NCI-H526 treated with DMSO at 0.1 percent for 48 hours (cell line): ENCODE results near the gene FAM186B.

Source experiments
- DNase-seq: peaks from one replicate; lab custom pipeline; 2025; lab: John Stamatoyannopoulos, UW

The FAM186B gene

DNA sequence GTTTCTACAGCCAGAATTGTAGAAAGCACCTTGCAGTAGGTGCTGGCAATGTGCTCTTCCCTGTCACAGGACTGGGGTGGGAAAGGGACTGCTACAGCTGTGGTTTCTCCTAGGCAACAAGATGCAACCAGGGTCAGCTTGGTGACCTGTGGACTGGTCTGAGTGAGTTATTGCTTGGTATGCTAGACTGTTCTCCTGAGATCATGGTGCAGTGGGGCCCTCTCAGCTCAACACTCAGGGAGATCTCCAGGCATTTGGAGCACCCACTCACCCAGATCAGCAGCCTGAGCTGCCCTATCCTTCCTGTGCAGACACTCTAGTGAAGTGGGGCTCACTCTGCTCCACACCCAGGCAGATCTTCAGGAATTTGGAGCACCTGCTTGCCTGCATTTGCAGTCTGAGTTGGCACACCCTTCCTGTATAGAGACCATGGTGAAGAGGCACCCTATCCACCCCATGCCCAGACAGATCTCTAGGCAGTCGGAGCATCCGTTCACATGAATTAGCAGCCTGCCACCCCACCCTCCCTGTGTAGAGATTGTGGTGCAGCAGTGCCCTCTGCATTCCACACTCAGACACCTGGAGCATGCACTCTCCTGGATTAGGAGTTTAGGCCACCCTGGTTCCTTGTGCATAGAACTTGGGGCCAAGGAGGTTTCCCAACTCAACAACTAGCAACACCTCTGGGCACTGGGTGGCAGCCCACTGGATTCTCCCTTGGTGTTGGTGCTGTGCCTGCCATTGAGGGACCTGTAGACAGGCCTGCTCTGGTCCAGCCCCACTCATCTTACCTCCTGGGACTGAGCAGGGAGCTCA, 3.8 kb upstream of the FAM186B start:
- DNase-seq: no peak

DNA sequence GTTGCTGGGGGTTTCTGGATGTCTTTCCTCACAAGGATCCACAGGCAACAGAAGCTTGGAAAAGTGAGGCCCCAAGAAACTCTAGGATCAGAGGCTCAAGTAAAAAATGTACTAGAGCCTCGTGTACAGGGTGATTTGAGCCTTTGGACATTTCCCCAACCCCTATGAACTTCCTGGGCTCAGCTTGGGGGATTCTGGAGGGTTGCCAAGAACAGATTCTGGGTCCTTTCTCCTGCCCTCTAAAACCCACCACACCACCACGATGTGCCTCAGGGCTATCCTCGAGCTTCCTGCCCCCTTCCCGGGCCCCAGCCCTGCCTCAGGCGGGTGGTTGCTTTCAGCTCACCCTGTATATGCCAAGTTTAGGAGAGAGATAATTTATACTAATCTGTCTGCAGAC, 583 bp downstream of the FAM186B start:
- no peak for DNase-seq

DNA sequence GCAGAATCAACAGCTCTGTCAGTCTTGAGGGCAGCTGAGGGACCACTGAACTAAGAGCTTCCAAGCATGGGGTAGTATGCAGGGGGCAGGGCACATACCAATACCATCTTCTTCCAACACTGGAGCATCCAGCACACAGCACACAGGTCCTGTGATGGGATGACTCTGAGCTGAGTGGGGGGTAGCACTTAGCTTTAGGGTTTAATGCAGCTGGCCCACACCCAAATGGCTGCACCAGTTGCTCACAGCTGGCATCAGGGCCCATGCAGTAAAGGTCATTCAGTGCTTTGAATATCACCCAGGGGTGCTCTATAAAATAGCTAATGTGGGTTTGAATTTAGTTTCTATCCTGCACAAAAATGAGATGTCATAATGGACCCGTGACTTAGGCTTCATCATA, 1.7 kb downstream of the FAM186B start:
- DNase-seq: no peak

DNA sequence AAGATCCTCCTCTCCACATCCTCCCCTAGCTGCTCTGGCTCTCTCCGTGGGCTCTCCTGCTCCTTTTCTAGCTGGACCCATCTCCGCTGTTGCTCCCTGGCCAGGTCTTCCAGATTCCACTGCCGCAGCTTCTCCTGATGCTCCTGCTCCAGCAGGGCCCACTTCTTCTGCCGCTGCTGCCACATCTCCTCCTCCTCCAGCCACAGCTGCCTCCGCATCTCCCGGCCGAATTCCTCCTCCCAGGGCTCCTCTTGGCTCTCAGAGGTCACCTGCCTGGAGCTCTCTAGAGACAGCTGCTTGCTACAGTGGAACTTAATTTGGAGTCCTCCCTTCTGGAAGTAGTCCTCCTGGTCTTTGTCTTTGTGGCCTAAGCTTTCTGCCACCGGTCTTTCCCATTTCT, 5.5 kb downstream of the FAM186B start:
- DNase-seq: no peak

DNA sequence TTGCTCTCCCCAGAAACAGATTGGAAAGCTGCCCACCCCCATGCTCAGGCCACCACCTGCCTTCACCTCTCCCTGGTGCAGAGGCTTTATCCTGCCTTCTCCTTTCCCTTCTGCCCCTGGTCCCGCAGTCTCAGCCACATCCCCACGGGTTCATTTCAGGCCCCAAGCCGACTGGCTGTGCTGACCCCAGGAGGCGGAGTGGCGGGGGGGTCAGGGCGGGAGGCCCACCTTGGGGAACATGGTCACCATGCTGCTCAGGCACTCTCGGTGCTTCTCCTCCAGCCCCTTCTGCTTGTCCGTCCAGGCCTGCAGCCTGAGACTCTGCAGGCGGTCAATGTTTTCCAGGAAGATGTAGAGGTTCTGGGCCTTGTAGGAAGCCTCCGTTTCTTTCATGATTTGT, 6.9 kb downstream of the FAM186B start:
- no peak for DNase-seq

DNA sequence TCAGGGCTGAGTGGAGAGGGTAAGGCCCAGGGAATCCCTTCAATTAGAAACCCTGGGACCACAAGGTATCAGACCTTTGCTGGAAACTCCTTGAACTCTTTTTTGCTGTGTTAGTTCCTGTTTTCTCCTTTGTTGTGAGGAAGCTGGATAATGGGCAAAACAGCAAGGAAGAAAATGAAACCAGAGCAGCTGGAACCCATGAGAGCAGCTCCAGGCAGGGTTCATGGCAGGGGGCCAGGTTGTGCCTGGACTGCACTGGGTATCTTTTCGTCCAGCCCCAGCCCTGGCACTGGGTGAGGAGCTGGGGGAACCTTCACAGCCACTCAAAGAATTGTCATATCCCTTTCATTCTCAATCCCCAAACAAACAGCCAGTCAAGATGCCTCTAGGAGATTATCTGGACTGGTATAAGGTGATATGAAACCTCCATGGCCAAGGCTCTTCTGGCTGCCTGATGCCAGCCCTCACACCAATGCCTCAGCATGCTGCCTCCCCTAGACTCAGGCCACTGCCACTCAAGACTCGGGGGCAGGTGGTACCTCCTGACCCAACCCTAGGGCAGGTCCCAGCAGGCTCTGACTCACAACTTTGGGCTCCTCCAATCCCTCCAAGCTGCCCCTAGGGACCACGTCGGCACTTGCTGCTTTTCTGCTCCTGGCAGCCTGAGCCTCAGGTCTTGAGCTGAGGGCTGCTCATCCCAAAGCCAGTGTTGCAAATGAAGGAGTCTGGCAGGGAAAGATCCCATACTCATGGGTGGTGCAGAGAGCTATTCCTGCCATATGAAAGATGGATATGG, 16.5 kb downstream of the FAM186B start:
- DNase-seq: no peak

DNA sequence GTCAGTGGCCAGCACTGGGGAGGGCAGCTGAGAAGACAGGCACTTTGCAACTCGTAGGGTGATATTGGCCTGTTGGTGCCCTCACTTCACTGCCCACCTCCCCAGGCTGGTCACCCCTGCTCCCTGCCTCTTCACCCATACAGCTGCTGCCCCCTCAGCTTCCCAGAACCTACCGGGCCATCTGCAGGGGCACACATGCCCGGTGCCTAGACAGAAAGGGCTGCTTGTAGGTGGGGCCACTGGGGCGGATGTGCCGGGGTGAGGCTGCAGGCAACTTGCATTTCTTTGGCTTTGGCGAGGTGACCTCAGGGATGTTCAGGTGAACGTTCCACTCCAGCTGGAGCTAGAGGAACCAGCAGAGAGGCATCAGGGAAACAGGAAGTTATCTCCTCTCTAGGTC, 17.2 kb downstream of the FAM186B start:
- DNase-seq: no peak

DNA sequence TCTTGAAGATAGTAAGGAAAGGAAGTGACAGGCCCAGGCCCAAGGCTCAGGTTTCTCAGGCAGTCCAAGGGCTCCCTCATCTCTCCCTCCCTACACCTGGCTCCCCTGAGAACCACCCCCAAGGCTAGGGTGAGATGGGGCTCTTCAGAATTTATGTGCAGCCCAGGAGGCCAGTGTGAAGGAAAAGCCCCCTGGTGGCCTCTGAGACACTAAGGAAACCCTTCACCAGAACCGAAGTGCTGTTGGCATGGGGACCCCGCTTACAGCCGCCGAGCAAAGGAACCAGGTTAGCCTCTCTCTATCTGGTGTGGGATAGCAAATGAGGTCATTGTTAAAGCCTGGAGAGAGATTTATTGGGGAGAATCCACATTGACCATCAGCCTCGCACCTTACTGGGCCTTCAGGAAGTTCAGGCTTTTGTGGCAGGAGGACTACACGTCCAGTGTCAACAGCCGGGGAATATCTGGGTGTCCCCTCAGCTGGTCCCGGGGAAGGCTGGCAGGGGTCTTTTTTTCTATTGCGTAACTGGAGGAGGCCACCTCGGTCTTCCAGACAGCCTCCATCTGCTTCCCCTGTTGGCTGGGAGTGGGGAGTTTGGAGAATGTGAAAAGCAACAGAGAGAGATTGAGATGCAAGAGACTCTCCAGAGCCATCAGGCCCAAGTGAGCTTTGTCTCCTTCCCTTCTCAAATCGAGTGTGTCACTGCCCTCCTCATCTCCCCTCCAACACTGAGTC, 18.1 kb downstream of the FAM186B start:
- DNase-seq: no peak

DNA sequence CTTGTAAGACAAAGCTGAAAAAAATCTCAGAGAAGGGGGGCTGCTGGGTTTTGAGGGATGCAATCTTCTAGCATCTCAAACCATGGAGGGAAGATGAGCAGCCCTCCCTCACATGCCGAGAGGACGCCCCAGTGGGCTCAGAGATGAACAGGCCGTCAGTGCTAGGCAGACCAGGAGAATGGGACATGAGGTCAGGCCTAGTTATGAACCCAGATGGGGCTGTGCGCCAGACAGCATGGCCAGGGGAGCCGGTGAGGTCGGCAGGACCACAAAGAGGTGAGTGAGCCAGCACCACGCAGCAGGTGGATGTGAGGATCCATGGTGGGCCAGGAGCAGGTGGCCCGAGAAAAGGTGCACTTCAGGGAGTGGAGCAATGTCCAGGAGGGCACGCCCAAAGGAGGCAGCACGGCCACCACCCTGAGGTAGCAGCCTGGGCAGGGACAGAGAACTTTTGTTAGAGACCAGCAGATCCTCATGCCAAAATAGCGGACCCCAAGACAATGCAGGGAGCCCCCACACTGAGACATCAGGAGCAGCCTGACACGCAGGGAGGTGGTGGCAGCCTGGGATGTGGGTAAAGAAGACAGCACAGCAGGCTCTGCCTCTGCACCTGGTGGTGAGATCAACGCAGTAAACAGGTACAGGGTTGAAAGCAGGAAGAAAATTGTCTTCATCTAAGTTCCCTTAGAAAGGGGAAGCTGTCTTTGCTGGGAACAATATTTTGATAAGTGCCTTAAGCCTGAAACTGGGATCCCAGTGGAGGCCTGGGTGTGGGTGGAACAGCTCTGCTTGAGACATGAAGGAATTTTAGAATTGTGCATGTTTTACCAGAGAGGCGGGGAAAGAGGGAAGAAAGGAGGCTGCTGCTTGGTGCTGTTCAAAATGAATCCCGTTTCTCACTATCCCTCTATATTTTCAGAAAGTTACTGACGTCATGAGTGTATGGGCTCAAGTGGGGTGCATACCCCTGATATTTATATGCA, 19.7 kb downstream of the FAM186B start:
- DNase-seq: no peak

DNA sequence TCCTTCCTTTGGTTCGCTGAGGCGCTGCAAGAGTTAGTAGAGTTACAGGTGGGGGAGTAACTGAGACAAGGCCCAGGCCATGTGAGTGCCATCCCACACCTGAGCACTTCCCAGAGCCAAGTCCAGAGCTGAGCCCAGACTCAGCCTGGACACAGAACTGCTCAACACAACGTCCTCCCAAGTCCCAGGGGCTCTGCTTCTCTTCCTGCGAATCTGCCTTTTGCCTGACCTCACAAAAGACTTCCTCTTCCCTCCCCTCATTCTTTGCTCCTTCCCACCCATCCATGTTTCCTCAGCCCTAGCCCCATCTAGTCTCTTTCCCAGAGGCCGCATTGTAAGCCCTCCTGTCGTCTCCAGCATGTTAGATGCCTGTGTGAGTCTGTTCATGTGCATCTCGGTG, 20.8 kb downstream of the FAM186B start:
- DNase-seq: no peak

DNA sequence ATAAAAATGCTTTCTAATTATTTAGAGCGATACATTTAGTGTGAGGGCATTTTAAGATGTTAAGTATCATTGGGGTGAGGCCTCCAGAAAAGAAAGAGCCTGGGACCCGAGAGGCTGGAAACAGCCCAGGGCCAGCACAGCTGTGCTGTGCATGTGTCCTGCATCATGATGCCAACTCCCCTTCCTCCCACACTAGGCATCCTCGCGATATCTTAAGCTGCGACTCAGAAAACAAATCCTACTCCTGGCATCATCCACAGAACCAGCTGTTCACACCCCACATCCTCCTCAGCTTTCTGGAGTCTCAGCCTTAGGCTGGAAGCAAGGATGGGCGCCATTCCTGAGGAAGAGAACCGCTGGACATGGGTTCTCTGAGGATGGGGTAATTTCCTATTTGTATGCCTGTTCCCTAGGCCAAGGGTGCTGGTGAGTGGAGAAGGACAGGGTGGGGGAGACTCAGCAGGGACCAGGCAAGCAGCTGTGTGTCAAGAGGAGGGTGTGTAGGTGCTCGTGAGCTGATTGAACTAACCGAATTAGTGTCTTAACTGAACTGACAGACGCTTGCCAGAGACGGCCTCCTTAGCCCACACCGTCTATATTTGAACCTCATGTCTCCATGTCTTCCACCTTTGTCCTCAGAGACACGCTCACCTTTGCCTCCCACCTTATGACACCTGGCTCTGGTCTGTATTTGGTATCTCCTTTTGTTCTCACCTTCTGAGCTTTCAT, 21.9 kb downstream of the FAM186B start:
- no peak for DNase-seq

DNA sequence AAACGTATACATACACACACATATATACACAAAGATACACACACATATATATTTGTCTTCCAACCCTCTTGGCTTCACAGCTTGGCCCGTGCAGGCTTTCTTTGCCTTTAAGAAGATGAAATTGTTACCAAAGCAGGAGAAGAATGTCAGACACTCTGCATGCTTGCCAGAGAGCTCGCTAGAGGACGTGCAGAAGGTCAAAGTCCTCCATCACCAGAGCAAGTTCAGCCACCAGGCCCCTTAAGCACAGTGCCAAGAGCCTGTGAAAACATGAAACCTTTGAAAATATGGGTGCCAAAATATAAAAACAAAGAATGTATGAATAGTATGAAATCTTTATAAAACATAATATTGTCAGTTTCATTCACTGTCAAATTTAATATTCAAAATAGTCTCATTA, 22.6 kb downstream of the FAM186B start:
- no peak for DNase-seq

DNA sequence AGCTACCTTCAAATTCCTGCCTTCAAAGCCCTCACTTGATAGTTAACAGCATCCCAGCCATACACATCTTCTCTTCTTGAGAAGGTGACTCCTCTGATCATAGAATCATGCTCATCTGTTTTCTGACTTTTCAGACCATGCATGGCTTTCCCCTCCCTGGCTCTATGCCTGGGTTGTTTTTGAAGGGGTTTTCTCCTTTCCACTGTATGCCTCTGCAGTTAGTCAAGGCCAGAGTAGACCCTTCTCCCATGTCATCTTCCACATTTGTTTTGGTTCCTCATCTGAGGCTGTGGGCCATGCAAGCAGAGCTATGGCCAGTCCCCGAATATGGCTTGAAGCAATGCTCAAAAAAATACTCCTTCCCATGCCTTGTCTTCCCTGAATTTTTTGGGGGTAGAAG, 23.2 kb downstream of the FAM186B start:
- no peak for DNase-seq

DNA sequence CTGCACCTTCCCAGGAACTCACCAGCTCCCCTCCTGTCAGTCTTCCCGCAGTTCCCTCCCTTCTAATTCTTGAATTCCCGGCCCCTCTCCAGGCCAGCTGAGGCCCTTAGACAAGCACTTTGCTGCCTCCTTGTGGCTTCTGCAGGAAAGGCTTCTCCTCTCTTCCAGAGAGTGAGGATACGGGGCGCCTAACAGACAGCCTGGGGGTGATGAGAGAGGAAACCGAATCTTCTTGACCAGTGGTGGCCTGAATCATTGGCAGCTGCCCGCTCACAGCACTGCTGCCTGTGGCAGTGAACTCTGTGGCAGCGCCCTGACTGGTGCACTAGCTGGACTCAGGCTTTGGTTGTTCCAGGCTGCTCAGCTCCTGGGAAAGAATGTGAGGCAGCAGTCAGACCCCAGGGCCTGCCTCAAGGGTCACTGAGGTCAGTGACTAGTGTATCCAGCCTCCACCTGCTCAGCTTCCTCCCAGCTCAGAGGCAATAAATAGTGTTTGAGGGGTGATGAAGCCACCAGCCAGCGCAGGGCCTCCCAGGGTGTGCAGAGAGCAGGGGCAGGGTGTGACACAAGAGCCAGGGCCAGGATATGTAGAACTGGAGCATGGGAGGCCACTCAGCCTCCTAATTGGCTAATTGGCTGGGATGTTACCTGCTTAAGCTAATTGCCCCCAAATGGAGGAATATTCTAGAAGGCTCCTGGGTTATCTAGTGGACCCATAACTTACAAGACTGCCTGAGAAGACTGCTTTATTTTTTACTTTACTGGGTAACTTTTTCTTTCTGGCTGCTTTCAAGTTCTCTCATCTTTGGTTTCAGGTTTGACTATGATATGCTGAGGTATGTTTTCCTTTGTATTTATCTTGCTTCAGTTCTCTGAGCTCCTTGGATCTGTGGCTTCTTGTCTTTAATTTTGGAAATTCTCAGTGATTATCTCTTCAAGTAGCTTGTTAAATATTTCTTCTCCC, 24.6 kb downstream of the FAM186B start:
- DNase-seq: peak; percentile 50

DNA sequence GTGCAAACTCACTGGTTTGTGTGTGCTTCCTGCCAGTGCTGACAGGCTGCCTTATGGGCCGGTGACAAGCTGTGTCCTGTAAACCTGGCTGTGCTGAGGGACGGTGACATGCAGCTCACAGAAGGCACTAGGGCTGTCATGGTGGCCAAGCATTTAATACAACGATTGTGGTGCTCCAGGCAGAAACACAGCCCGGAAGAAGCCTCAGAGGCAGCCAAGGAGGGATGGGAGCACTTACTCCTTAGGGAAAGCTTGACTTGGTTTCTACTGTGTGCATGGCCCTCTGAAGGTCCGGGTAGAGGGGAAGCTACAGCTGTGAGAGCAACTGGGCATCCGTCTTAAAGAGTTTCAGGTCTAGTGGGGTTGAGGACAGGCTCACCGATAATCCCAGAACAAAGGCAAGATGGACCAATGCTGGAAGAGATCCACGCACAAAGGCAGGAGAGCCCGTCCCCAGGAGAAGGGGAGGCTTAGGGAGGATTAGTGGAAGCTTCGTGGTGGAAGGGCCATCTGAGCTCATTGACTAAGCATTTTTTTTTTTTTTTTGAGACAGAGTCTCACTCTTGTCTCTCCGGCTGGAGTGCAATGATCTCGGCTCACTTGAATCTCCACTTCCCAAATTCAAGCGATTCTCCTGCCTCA, 26.8 kb downstream of the FAM186B start:
- no peak for DNase-seq

DNA sequence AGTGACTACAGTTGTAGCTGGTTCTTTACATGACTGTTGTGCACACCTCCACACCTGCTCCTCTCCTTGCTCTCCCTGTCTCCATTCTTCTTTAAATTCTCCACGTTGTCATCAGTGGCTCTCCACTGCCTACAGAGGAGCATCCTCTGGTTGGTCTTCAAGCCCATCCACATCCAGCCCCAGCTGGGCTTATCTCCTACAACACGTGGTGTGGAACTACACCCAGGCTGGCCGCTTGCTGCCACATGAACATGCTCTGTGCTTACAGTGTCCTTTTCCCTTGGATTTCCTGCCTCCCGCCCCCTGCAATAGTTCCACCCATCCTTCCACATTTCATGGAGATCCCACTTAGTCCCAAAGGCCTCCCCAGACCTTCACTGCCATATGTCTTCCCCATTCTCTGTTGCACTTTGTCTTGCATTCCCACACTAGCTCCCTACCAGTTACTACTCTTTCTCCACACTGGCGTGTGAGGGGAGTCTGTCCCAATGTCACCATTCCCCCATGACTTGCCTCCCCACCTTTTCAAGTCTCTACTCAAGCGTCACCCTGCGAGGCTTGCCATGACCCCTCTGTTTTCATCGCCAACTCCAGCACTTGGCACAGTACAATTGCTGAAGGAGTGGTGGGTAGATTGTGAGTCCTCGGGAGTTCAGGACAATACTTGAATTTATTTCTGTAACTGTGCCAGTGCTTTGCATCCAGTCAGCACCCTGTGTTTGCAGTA, 27.7 kb downstream of the FAM186B start:
- DNase-seq: no peak

DNA sequence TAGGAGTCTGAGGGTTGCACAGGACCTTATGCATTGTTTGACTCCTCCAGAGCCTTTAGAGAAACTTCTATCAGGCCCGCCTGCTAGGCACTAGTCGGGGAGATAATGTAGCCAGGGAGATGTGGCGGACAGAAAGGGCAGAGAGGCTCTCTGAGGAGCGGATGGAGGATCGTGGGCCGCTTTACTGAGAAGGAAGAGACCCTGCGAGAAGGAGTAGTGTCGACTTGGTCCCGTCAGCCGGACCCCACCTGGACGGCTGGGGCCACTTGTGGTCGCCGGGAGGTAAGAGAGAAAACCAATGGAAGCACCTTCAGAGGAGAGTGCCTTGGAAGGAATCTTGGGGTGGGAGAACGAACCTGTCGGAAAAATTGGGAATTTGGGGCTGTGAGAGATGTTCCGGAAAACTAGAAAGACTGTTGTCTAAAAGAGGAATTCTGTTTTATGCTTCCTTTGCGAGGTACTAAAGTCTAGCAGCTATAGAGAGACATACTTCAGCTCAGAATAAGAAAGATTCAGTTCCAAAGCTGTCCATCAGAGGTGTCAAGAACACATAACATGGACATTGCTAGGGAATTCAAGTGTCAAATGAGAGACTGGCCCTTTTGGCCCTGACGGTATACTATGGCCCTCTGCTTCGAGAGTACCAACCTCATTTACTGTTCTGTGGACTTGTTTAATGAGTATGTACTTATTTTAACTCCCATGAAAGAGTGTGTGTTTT, 36.8 kb downstream of the FAM186B start:
- DNase-seq: no peak
